ENCODE results near the gene KCNAB1.

Gene KCNAB1

DNA sequence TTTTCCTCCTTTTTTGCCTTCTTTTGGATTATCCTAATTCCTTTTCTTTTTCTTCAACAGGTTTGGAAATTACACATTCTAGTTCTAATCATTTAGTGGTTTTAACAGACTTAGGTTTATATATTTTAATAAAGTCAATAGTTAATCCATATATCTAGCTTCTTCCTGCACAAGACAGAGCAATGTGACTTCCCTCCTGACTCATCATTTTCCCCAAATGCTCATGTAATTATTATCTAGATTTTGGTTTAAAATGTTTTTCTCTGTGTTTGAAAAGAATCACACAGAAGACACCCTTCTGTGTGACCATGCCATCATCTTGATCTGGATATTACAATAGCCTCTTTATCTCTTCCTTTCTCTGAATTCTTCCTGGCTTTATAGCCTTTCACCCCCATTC lies 463.1 kb downstream of the KCNAB1 start:
- ChIA-PET POLR2A (interaction anchor here (1.0 kb wide), 1 partner anchor 22 kb away, joined by 3 read pairs; no protein-coding TSS in a partner anchor), CTCF (no interaction called here)
- TF ChIP-seq HDGF (IDR thresholded peaks at IDR 0.05; ENCODE audit: borderline replicate concordance) (no peak), TARDBP (IDR thresholded peaks at IDR 0.05) (no peak), FOXM1 (IDR thresholded peaks at IDR 0.05; ENCODE audit: borderline replicate concordance) (no peak), SUZ12 (IDR thresholded peaks at IDR 0.05) (no peak), L3MBTL2 (conservative IDR thresholded peaks at IDR 0.05) (no peak), FOXK2 (IDR thresholded peaks at IDR 0.05) (no peak), ARNT (IDR thresholded peaks at IDR 0.05) (no peak), SP1 (IDR thresholded peaks at IDR 0.05) (no peak), ZNF384 (IDR thresholded peaks at IDR 0.05) (no peak), CTBP1 (IDR thresholded peaks at IDR 0.05; ENCODE audit: borderline replicate concordance) (no peak)

DNA sequence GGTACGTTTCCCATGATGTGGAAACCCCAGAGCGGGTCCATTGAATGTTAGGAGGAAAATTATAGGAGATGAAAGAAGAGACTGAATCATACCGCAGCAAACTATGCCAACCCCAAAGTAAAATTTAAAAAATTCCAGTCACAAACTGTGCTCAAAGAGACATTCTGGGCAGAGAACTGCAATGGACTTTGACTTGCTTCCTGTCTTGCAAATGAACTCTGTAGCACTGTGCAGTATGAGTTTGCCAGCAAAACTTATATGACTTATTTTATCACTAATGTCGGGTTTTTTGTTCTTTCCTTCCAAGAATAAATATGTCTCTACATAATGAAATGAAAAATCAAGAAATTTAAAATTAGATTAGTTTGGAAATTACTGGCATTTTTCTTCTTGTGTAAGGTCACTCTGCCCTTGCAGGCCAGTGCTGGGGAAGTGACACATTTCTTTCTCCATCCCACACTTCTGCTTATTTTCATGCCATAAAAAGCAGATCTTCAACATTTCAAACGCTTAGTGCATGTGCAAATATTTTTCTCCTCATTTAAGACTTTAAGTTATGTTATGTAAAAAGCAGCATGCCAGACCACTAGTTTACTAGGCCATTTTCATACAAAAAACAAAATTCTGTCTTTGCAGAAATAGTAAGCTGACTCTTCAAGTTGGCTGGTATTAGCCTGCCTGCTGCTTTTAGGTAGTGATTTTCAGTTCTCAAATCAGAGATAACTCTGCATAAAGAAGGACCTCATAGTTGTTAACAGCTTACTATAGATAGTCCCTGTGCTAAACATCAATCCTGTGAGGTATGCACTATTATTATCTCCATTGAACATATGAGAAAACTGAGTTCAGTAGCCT lies 466.8 kb downstream of the KCNAB1 start:
- ChIA-PET POLR2A (no interaction called here), CTCF (no interaction called here)
- no peak for DNase-seq (ENCODE audit: extremely low spot score)
- TF ChIP-seq SUZ12 (IDR thresholded peaks at IDR 0.05) (no peak), TARDBP (IDR thresholded peaks at IDR 0.05) (no peak)

More for the DNA sequence above, 463.1 kb downstream of the KCNAB1 start:
- no peak for DNase-seq (ENCODE audit: extremely low spot score)

DNA sequence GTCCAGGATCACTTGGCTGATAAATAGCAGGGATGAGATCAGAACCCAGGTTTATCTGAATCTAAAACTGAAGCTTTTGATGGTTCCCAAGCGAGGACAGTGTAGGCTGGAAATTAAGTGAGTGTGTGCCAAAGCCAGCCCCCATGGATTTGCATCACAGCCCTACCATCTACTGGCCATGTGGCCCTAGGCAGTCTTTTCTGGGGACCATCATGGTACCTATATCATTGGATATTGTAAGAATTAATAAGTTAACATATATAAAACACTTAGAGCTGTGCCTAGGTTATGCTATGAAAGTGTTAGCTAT lies 467.3 kb downstream of the KCNAB1 start:
- CTCF ChIA-PET, result no interaction called here
- no peak for DNase-seq (ENCODE audit: extremely low spot score)

More for the DNA sequence above, 467.3 kb downstream of the KCNAB1 start:
- TF ChIP-seq SUZ12 (IDR thresholded peaks at IDR 0.05) (no peak), L3MBTL2 (conservative IDR thresholded peaks at IDR 0.05) (no peak)
- POLR2A ChIA-PET, result no interaction called here

Data from HEK293T (cell line).